HCT116 (cell line): ENCODE results near the gene S1PR2. TPM values are rescaled to one million over a fixed set of nuclear protein-coding genes. Genes with fewer than 3 reads are reported as not detected.
A peak's percentile ranks its signal among the peaks of the same experiment; 100 is the strongest.

ENCODE experiments used
- ATAC-seq: fragments of 200-7000 bp; cut with Tn5 transposase; 2 replicates; pipeline ENCODE4 v1.9.1; 2020; ENCODE audit warnings: mild to moderate bottlenecking, moderate library complexity
- BruUV-seq: library from RNA; stranded (reverse); fragments of 400-500 nt; replicated peaks from 2 replicates; lab custom pipeline; 2021; lab: Mats Ljungman, UMichigan
- CTCF ChIA-PET: fragments of 300-600 bp; sonication (Branson Sonifier 250); formaldehyde crosslinking; loops from one replicate; lab custom pipeline; 2021; ENCODE audit warnings: antibody characterized with exemption; lab: Charles Lee
- POLR2A ChIA-PET: fragments of 300-600, 350-600 bp; sonication (Branson Sonifier 250); formaldehyde crosslinking; loops from one replicate; lab custom pipeline; 2021; ENCODE audit warnings: antibody characterized with exemption; lab: Charles Lee
- RAD21 ChIA-PET, 2 experiments: fragments of 300-600 bp; sonication (Branson Sonifier 250); formaldehyde crosslinking; loops; one replicate each; lab custom pipeline; 2023; ENCODE audit warnings: low total read pairs in 2 of 2; ENCODE audit not compliant: uncharacterized antibody in 2 of 2, unreplicated experiment in 2 of 2, low non-redundant PET in 1 of 2; lab: Charles Lee
- DNase-seq: peaks from one replicate; pipeline ENCODE4 v3.0.0-alpha.2; 2010; ENCODE audit warnings: low read depth, low spot score
- H2AFZ ChIP-seq: fragments of 200-600 bp; shearing (Covaris generic), sonication (generic); 2 replicates; pipeline ENCODE4 v1.6.1; 2017; ENCODE audit warnings: low read depth, mixed run types, mixed read lengths, antibody characterized with exemption, low read length; ENCODE audit not compliant: poor library complexity, severe bottlenecking
- H3K27ac ChIP-seq: 2 replicates; pipeline ENCODE4 v1.5.1; 2012; ENCODE audit warnings: low read depth, low read length
- H3K27me3 ChIP-seq: fragments of 200-600 bp; sonication (generic); 2 replicates; pipeline ENCODE4 v1.6.1; 2016; ENCODE audit warnings: mixed run types, low read length, mixed read lengths; ENCODE audit not compliant: insufficient read depth
- H3K36me3 ChIP-seq, 2 experiments: fragments of 200-500 bp in 1 of 2; fragments of 200-600 bp in 1 of 2; sonication (Bioruptor generic) in 1 of 2; sonication (generic) in 1 of 2; 2 replicates each; pipeline versions ENCODE4 v1.5.1 to v1.6.1; 2014 to 2016; ENCODE audit warnings: low read length in 2 of 2, inconsistent platforms in 1 of 2, mixed read lengths in 1 of 2, mixed run types in 1 of 2; ENCODE audit not compliant: insufficient read depth in 2 of 2, control insufficient read depth in 1 of 2
- H3K4me1 ChIP-seq, 2 experiments: fragments of 200-600 bp in 1 of 2; sonication (generic) in 1 of 2; 2 replicates each; pipeline versions ENCODE4 v1.5.1 to v1.6.1; 2012 to 2017; ENCODE audit warnings: low read length in 2 of 2, inconsistent platforms in 1 of 2, mild to moderate bottlenecking in 1 of 2, mixed read lengths in 1 of 2, mixed run types in 1 of 2, moderate library complexity in 1 of 2; ENCODE audit not compliant: insufficient read depth in 2 of 2, control insufficient read depth in 1 of 2
- H3K4me2 ChIP-seq: fragments of 200-600 bp; sonication (generic); 2 replicates; pipeline ENCODE4 v1.6.1; 2017; ENCODE audit warnings: mixed run types, low read length, mixed read lengths
- H3K4me3 ChIP-seq, 2 experiments: fragments of 200-600 bp in 1 of 2; sonication (generic) in 1 of 2; replicated peaks in 1 of 2; 2 replicates each; pipeline ENCODE4 v1.5.1; 2011 to 2016; ENCODE audit warnings: low read length in 2 of 2, control low read depth in 1 of 2, low read depth in 1 of 2, mild to moderate bottlenecking in 1 of 2, mixed read lengths in 1 of 2, mixed run types in 1 of 2
- H3K79me2 ChIP-seq: fragments of 200-600 bp; sonication (generic); 2 replicates; pipeline ENCODE4 v1.6.1; 2017; ENCODE audit warnings: mild to moderate bottlenecking, mixed run types, low read length, moderate library complexity, mixed read lengths; ENCODE audit not compliant: insufficient read depth
- H3K9ac ChIP-seq: fragments of 200-600 bp; sonication (generic); 2 replicates; pipeline ENCODE4 v1.6.1; 2016; ENCODE audit warnings: low read length, mixed read lengths
- H3K9me2 ChIP-seq: fragments of 200-600 bp; sonication (generic), shearing (Covaris generic); 2 replicates; pipeline ENCODE4 v1.6.1; 2017; ENCODE audit warnings: mixed run types, mild to moderate bottlenecking, moderate library complexity; ENCODE audit not compliant: insufficient read depth
- H3K9me3 ChIP-seq, 2 experiments: fragments of 200-500 bp in 1 of 2; fragments of 200-600 bp in 1 of 2; sonication (Bioruptor generic) in 1 of 2; sonication (generic) in 1 of 2; 2 replicates each; pipeline ENCODE4 v1.6.1; 2014 to 2017; ENCODE audit warnings: low read length in 2 of 2, mixed read lengths in 2 of 2, inconsistent platforms in 1 of 2, low read depth in 1 of 2, mild to moderate bottlenecking in 1 of 2, mixed run types in 1 of 2, moderate library complexity in 1 of 2; ENCODE audit not compliant: control insufficient read depth in 1 of 2, insufficient read depth in 1 of 2
- H4K20me1 ChIP-seq: fragments of 200-600 bp; sonication (generic), shearing (Covaris generic); 2 replicates; pipeline ENCODE4 v1.6.1; 2017; ENCODE audit warnings: mixed run types, mild to moderate bottlenecking, moderate library complexity; ENCODE audit not compliant: insufficient read depth
- CEBPB ChIP-seq: IDR thresholded peaks from 2 replicates; pipeline ENCODE4 v1.6.1; 2012; ENCODE audit warnings: low read depth
- EGR1 ChIP-seq: IDR thresholded peaks from 2 replicates; pipeline ENCODE4 v1.6.1; 2012; ENCODE audit warnings: low read depth
- ELF1 ChIP-seq: IDR thresholded peaks from 2 replicates; pipeline ENCODE4 v1.6.1; 2012; ENCODE audit warnings: low read depth, borderline replicate concordance
- EZH2phosphoT487 ChIP-seq: fragments of 200-600 bp; IDR thresholded peaks from 2 replicates; pipeline ENCODE4 v1.6.1; 2018; ENCODE audit warnings: antibody characterized with exemption, borderline replicate concordance
- FOSL1 ChIP-seq: IDR thresholded peaks from 2 replicates; pipeline ENCODE4 v1.6.1; 2012; ENCODE audit warnings: low read depth
- JUND ChIP-seq: IDR thresholded peaks from 2 replicates; pipeline ENCODE4 v1.6.1; 2012
- MAX ChIP-seq: IDR thresholded peaks from 2 replicates; pipeline ENCODE4 v1.6.1; 2012
- POLR2A ChIP-seq: IDR thresholded peaks from 2 replicates; pipeline ENCODE4 v1.7.0; 2011; ENCODE audit warnings: borderline replicate concordance; ENCODE audit not compliant: insufficient read depth, insufficient read length; ENCODE audit errors: extremely low read depth
- REST ChIP-seq: IDR thresholded peaks from 2 replicates; pipeline ENCODE4 v1.6.1; 2012; ENCODE audit warnings: low read depth
- SIN3A ChIP-seq: IDR thresholded peaks from 2 replicates; pipeline ENCODE4 v1.6.1; 2012; ENCODE audit warnings: low read depth
- SP1 ChIP-seq: IDR thresholded peaks from 2 replicates; pipeline ENCODE4 v1.6.1; 2012; ENCODE audit warnings: low read depth
- SRF ChIP-seq: IDR thresholded peaks from 2 replicates; pipeline ENCODE4 v1.6.1; 2012; ENCODE audit warnings: low read depth
- TCF7L2 ChIP-seq: IDR thresholded peaks from 2 replicates; pipeline ENCODE4 v1.7.0; 2011; ENCODE audit warnings: borderline replicate concordance, inconsistent platforms; ENCODE audit not compliant: insufficient read depth, insufficient read length; ENCODE audit errors: extremely low read depth
- YY1 ChIP-seq: IDR thresholded peaks from 2 replicates; pipeline ENCODE4 v1.6.1; 2011; ENCODE audit warnings: low read length, low read depth, moderate library complexity, mild to moderate bottlenecking; ENCODE audit not compliant: insufficient replicate concordance; ENCODE audit errors: extremely low read depth
- ZNF274 ChIP-seq: fragments of 200-500 bp; sonication (Bioruptor generic); IDR thresholded peaks from 2 replicates; pipeline ENCODE4 v1.6.1; 2014; ENCODE audit warnings: mild to moderate bottlenecking, low read depth, low read length, inconsistent platforms
- intact Hi-C: fragments of 100-400 bp; cut with micrococcal nuclease; formaldehyde crosslinking; loops from 2 replicates; pipeline ENCODE4 v1.10.0; 2022
- total RNA-seq: library from RNA; stranded (reverse); gene quantifications from one replicate; pipeline ENCODE4 v1.2.1, GENCODE V29; 2021; ENCODE audit not compliant: unreplicated experiment
- TF ChIP-seq, protein P1 (sequence below), 3 experiments: fragments of 200-600 bp in 1 of 3; sonication (generic) in 1 of 3; IDR thresholded peaks in 2 of 3; conservative IDR thresholded peaks in 1 of 3; 2 replicates each; pipeline ENCODE4 v1.5.1; 2012 to 2017; ENCODE audit warnings: low read depth in 2 of 3, low read length in 2 of 3, antibody characterized with exemption in 1 of 3, borderline replicate concordance in 1 of 3, control low read depth in 1 of 3, mild to moderate bottlenecking in 1 of 3, mixed read lengths in 1 of 3, mixed run types in 1 of 3, moderate library complexity in 1 of 3; ENCODE audit not compliant: insufficient read depth in 1 of 3

S1PR2 gene
- total RNA-seq, 1 experiment from 2014 or later: 6.1 TPM

DNA sequence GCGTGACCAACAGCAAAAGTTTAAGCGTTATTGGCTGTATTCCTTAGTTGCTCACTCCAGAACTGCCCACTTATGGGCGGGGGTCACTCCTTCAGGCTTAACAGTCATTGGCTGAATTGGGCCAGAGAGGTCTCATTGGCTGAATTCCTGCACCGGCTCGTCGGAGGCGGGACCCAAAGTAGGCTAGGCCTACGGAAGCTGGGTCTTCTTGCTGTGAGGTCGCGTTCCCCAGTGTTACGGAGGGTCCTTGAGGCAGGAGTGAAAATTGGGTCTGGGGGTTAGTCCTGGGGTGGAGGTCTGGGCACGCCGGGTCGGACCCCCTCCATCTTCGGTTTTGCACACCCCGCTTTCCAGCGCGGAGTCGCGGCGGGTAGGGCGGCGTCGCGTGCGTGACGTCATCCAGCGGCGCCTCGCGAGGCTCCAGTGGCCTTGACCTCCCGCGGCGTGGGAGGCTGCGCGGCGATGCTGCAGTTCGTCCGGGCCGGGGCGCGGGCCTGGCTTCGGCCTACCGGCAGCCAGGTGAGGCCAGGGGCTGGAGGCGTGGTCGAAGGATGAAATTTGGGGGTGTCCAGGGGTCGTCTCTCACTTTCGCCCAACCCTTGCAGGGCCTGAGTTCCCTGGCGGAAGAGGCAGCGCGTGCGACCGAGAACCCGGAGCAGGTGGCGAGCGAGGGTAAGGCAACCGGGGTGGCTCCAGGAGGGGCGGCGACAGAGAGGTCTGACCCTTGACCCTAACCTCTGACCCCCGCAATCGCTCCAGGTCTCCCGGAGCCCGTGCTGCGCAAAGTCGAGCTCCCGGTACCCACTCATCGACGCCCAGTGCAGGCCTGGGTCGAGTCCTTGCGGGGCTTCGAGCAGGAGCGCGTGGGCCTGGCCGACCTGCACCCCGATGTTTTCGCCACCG, 20.9 kb upstream of the S1PR2 start, which contains the start of gene MRPL4 (continued):
- TF ChIP-seq SIN3A (peak; percentile 80), JUND (no peak), EZH2phosphoT487 (no peak), TCF7L2 (peak; percentile 29), EGR1 (peak; percentile 84), ELF1 (no peak; the same call in 1 of the 2 replicates), SRF (peak; percentile 94)

DNA sequence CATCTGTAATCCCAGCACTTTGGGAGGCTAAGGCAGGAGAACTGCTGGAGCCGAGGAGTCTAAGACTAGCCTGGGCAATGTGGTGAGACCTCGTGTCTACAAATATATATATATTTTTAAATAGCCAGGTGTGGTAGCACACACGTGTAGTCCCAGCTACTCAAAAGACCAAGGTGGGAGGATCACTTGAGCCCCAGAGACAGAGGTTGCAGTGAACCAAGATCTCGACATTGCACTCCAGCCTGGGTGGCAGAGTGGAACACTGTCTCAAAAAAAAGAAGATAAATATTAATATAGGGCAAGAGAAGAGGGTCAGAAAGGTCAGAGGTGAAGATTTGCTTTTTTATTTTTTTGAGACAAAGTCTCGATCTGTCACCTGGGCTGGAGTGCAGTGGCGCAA, 15.4 kb upstream of the S1PR2 start:
- Histone ChIP-seq H3K4me1 (peaks cover 30 to 61% of the 10 kb centered on the region in 2 experiments), H3K9ac (no peak overlapping the region), H3K9me3 (no peaks in the 10 kb centered on the region), H3K27ac (no peak overlapping the region), H2AFZ (no peak overlapping the region), H4K20me1 (no peaks in the 10 kb centered on the region), H3K9me2 (no peaks in the 10 kb centered on the region), H3K4me2 (no peak overlapping the region), H3K79me2 (no peaks in the 10 kb centered on the region), H3K36me3 (no peaks in the 10 kb centered on the region), H3K4me3 (no peak overlapping the region), H3K27me3 (no peaks in the 10 kb centered on the region)
- CTCF ChIA-PET: interaction anchor here (0.6 kb wide), 1 partner anchor 168 kb away, joined by 4 read pairs; no protein-coding TSS in a partner anchor
- no TSS peak for BruUV-seq
- no peak for ATAC-seq
- DNase-seq: no peak
- RAD21 ChIA-PET: no interaction called here
- intact Hi-C loops: no loop called here
- POLR2A ChIA-PET: no interaction called here
- TF ChIP-seq MAX (no peak), FOSL1 (no peak), ELF1 (no peak), CEBPB (no peak), TCF7L2 (no peak), POLR2A (no peak), REST (no peak), YY1 (no peak), SRF (no peak), EZH2phosphoT487 (no peak), SIN3A (no peak), ZNF274 (no peak), SP1 (no peak)
- TF ChIP-seq, protein P1, sequence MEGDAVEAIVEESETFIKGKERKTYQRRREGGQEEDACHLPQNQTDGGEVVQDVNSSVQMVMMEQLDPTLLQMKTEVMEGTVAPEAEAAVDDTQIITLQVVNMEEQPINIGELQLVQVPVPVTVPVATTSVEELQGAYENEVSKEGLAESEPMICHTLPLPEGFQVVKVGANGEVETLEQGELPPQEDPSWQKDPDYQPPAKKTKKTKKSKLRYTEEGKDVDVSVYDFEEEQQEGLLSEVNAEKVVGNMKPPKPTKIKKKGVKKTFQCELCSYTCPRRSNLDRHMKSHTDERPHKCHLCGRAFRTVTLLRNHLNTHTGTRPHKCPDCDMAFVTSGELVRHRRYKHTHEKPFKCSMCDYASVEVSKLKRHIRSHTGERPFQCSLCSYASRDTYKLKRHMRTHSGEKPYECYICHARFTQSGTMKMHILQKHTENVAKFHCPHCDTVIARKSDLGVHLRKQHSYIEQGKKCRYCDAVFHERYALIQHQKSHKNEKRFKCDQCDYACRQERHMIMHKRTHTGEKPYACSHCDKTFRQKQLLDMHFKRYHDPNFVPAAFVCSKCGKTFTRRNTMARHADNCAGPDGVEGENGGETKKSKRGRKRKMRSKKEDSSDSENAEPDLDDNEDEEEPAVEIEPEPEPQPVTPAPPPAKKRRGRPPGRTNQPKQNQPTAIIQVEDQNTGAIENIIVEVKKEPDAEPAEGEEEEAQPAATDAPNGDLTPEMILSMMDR (IDR thresholded peaks at IDR 0.05 in 2 of 3, conservative IDR thresholded peaks at IDR 0.05 in 1 of 3; ENCODE audit: borderline replicate concordance in 1 of 3, insufficient read depth in 1 of 3, low read depth in 2 of 3, low read length in 2 of 3): no peak
